DMS 273 treated with DMSO at 0.1 percent for 48 hours (cell line): Measurements from ENCODE around the gene SLC27A6.
"Not testable (repeated sequence)": the region's sequence is repeated elsewhere in the genome, so short reads cannot be mapped to it uniquely, and the experiment has no call there.

Experiments used
- DNase-seq: peaks from one replicate; lab custom pipeline; 2025; lab: John Stamatoyannopoulos, UW

The SLC27A6 gene, protein sequence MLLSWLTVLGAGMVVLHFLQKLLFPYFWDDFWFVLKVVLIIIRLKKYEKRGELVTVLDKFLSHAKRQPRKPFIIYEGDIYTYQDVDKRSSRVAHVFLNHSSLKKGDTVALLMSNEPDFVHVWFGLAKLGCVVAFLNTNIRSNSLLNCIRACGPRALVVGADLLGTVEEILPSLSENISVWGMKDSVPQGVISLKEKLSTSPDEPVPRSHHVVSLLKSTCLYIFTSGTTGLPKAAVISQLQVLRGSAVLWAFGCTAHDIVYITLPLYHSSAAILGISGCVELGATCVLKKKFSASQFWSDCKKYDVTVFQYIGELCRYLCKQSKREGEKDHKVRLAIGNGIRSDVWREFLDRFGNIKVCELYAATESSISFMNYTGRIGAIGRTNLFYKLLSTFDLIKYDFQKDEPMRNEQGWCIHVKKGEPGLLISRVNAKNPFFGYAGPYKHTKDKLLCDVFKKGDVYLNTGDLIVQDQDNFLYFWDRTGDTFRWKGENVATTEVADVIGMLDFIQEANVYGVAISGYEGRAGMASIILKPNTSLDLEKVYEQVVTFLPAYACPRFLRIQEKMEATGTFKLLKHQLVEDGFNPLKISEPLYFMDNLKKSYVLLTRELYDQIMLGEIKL

DNA sequence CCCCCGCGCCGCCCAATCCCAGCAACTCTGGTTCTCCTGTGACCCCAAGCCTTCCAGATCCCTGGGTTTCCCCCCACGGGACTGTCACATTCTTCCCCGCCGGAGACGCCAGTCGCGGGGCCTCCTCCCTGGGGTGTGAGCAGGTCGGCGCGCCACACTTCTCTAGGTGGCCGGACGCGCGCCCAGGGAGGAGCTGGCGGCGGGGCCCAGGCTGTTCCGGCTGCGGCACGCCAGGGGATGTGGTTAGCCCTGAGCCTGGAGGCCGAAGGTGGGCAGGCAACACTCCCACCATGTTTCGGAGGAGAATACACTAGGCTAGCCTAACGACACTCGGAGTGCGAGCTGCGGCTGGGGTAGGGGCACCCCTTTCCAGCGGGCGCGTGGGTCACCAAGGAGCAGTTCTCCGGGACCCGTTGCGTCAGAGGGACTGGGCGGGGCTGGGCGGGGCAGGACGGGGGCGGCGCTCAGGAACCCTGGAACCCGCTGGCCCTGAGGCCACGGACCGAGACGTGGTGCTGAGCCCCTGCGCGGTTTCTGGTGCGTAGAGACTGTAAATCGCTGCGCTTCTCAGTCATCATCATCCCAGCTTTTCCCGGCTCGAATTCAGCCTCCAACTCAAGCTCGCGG, at the start of gene SLC27A6:
SLC27A6 (plus strand) TSS at position 478 of the 627 bp plus-strand sequence. CDS start 650 bp downstream, outside the sequence.
- DNase-seq = no peak

DNA sequence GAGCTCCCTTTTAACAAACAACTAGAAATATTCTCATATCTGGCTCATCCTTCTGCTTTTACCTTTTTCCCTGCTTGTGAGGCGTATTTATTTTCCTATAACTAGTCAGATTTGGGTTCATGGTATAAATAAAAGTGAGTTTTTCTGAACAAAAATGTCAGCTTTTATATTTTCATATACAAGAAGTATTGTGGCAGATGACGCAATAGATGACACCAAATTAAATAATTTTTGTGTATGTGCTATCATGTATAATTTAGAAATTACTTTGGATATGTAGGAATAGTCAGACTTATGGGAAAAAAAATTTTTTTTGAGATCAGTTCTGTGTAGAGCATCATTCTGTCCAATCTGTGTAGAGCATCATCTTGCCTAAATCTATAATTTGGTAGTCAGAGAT, 45.7 kb upstream of the SLC27A6 start:
- DNase-seq = no peak

DNA sequence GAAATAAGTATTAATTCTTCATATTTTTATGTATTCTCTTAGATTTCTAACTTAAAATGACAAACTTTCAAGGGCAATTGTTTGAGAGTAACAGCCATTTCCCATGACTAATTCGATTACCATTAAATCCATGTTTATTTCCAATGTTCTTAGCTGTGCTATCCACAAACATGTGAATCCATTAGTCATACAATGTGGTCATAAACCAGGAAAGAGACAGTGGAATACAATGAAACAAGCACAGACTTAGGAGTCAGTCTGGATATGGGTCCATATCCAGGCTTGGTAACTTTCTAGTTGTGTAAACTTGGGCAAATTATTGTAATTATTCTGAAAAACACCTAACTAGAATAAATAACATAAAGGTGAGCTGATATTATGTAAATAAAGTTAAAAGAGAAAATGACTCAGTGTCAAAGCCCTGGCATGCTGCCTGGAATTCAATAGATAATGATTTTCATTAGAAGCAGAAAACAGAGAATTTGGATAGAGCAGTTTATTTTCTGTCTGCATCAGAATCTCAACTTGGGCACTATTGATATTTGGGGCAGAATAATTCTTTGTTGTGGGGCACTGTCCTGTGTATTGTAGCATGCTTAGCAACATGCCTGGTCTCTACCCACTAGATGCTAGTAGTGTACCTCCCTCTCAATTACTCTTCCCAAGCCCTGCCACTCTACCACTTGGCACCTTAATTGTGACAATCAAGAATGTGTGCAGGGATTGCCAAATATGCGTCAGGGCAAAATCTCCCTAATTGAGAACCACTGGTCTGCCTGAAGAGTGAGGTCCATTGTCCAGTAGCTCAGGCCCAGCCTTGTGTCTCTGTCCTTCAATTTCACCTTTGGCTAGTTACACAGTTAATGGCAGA, 44.7 kb upstream of the SLC27A6 start:
- DNase-seq = no peak

DNA sequence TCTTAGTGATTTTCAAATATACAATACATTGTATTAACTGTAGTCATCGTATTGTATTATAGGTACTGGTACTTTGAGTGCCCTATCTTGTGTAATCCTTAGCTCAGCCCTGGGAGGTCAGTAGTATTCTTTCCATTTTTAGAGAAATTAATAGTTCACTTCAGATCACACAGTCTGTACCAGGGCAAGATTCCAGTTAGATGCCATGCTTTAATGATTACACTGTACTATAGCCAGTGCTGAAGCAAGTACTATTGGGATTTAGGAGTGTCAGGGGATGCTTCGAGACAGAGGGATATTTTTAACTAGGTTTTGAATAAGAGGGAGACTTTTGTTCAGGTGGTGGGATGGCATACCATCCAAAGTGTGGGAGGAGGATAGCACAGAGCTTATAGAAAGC, 41.0 kb upstream of the SLC27A6 start:
- DNase-seq = no peak

DNA sequence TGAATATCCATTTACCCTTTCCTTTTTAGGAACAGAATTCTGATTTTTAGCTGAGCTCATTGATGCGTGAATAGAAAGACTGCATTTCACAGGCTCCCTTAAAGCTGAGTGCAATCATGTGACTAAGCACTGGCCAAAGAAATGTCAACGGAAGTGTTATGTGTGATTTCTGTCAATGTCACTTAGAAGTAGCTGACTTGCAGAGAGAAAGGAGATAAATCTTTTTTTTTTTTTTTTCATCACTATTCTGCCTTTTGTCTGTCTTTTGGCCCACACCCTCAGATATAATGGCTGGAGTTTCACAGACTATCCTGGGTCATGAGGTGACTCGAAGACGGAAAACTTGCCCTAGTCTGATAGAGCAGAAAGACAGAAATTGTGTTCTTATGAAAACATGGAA, 39.3 kb upstream of the SLC27A6 start:
- DNase-seq = no peak

DNA sequence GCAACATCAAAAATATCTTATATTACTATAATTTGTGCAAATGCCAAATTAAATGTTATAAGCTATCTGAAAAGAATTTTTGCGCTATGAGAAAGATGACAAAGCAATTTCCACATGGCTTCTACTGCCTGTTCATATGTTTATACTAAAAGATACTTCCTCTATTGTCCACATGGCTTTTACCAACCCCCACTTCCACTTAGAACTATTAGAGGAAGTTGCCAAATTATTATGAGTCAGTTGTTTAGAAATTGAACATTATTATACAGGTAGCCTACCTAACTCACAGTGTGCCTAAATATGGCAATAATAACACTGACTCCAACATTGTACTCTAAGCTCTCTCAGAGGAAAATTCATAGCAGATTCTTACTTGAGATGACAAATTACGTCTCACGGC, 37.6 kb upstream of the SLC27A6 start:
- no peak for DNase-seq

DNA sequence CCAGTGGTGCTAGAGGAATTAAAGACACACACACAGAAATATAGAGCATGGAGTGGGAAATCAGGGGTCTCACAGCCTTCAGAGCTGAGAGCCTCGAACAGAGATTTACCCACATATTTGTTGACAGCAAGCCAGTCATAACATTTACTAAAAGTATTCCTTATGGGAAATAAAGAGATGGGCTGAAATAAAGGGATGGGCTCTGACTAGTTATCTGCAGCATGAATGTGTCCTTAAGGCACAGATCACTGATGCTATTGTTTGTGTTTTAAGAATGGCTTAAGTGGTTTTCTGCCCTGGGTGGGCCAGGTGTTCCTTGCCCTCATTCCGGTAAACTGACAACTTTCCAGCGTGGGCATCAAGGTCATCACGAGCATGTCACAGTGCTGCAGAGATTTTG, 33.1 kb upstream of the SLC27A6 start:
- DNase-seq = not testable (repeated sequence)

DNA sequence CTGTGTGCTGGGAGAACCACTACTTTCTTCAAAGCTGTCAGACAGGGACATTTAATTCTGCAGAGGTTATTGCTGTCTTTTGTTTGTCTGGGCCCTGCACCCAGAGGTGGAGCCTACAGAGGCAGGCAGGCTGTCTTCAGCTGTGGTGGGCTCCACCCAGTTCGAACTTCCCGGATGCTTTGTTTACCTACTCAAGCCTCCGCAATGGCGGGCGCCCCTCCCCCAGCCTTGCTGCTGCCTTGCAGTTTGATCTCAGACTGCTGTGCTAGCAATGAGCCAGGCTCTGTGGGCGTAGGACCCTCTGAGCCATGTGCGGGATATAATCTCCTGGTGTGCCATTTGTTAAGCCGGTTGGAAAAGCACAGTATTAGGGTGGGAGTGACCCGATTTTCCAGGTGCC, 22.2 kb upstream of the SLC27A6 start:
- not testable (repeated sequence) for DNase-seq

DNA sequence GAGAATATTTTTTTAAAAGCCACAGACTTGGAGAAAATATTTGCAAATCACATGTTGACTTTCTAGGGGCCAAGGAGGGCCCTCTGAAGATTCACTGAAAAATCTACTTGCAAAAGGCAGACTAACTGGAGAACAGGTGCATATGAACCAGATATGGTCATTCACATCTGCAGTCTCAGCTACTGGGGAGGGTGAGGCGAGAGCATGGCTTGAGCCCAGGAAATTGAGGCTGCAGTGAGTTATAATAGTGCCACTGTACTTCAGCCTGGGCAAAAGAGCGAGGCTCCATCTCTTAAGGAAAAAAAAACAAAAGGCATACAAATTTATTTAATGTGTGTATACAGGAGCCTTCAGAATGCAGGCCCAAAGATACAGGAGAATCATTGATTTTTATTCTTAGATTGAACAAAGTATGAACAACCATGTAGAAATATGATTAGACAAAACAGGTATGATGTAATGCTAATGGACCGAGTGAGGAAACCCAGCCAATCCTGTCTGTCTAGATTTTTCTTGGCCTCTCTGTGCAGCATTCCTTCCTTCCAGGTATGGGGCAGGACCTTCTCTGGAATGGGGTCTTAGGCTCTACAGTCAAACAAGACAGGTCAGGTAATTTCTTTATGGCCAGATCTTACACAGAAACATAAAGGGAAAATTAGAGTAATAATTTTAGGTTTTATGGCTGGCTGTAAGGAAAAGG, 15.3 kb upstream of the SLC27A6 start:
- no peak for DNase-seq

DNA sequence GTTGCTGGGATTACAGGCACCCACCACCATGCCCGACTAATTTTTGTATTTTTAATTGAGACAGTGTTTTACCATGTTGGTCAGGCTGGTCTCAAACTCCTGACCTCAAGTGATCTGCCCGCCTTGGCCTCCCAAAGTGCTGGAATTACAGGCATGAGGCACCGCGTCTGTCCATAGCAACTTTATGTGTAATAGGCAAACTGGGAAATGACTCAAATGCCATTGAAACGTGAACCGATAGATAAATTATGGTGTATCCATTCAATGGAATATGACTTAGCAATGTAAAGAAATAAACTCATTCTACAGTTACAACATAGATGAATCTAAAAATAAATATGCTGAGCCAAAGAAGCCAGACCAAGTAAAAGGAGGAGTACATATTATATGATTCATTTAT, 14.0 kb upstream of the SLC27A6 start:
- DNase-seq = not testable (repeated sequence)

DNA sequence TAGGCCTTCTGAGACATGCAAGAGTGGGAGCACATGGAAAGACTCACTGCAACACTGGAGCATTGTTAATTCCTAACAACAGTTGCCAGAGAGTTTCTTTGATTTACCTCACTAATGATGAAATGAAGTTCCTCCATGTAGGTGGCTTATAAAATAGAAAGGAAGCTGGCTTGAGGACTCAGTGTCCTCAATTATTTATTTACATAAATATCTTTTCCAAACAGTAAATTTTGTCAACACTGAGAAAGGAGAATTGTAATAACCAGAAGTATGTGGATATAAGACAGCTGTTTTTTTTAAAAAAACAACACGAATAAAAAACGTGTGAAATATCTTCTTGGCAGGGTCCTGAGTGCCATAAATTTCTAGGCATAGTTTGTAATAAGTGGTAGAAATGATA, 9.1 kb upstream of the SLC27A6 start:
- no peak for DNase-seq

DNA sequence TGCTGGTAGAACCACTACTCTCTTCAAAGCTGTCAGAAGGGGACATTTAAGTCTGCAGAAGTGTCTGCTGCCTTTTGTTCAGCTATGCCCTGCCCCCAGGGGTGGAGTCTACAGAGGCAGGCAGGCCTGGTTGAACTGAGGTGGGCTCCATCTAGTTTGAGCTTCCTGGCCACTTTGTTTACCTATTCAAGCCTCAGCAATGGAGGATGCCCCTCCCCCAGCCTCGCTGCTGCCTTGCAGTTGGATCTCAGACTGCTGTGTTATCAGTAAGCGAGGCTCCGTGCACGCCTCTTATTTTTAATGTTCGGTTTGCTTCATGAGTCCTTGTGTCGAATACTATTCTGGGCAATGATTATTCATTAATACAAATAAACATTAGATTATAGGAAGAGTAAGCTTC, 3.1 kb upstream of the SLC27A6 start:
- no peak for DNase-seq

DNA sequence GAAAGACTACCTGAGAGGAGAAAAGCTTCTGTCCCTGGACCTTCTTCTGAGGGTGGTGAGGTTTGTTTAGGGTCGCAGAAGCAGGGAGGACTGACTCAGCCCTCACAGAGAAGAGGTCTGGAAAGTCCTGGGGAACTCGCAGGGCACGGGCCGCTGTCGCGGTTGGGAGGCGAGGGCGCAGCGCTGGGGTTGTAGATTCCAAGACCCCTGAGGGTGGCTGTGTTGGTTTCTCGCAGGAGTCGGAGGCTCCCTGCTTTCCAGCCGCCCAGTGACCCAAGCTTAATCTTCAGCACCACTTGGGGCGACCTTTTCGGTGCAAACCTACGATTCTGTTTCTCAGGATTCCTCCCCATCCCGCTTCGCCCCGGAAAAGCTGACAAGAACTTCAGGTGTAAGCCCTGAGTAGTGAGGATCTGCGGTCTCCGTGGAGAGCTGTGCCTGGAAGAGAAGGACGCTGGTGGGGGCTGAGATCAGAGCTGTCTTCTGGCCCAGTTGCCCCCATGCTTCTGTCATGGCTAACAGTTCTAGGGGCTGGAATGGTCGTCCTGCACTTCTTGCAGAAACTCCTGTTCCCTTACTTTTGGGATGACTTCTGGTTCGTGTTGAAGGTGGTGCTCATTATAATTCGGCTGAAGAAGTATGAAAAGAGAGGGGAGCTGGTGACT, 482 bp downstream of the SLC27A6 start:
- DNase-seq = no peak

DNA sequence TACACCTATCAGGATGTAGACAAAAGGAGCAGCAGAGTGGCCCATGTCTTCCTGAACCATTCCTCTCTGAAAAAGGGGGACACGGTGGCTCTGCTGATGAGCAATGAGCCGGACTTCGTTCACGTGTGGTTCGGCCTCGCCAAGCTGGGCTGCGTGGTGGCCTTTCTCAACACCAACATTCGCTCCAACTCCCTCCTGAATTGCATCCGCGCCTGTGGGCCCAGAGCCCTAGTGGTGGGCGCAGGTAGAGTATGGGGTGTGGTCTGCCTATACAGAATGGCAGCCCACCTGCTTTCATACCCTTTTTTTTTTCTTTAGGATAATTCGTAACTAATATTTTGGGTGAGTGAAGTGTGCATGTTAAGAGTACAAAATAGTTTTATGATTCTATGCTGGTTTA, 1.1 kb downstream of the SLC27A6 start:
- DNase-seq = no peak

DNA sequence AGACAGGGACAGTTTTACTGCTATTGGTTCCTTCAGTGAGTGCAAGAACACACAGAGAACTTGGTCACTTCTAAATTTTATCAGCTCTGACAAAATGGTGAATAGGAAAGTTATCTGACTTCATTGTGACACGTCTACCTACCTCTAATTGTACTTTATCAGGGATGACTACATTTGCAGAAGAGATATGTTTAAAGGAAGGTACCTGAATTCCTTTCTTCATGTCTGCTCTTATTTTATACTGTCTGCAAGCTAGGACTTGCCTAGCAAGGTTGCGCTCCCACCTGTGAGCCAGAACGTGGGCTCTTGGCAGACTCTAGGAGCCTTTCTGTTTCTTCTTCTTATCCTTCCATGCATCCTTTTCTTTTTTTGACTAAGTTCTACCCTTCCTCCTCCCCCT, 1.6 kb downstream of the SLC27A6 start:
- DNase-seq = no peak

DNA sequence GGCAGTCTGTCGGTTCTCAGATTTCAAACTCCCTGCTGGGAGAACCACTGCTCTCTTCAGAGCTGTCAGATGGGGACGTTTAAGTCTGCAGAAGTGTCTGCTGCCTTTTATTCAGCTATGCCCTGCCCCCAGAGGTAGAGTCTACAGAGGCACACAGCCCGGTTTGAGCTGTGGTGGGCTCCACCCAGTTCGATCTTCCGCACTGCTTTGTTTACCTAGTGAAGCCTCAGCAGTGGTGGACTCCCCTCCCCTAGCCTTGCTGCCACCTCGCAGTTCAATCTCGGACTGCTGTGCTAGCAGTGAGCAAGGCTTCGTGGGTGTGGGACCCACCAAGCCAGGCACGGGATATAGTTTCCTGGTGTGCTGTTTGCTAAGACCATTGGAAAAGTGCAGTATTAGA, 8.0 kb downstream of the SLC27A6 start:
- no peak for DNase-seq

DNA sequence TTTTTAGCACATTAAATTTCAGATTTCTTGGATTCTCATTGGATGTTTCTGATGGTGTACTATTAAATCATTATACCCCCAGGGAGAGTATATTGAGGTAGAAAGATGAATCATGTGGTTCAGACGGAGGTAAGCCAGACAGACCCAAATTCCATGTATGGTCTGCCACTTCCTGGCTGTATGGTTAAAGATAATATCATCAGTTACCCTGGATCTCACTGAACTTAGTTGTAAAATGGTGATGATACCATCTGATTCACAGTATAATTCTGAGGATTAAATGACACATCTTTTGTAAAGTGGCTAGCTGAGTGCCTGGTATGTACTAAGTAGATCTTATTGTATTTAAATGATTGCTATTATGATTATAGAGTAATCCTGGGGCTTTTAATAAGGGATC, 9.3 kb downstream of the SLC27A6 start:
- DNase-seq = no peak

DNA sequence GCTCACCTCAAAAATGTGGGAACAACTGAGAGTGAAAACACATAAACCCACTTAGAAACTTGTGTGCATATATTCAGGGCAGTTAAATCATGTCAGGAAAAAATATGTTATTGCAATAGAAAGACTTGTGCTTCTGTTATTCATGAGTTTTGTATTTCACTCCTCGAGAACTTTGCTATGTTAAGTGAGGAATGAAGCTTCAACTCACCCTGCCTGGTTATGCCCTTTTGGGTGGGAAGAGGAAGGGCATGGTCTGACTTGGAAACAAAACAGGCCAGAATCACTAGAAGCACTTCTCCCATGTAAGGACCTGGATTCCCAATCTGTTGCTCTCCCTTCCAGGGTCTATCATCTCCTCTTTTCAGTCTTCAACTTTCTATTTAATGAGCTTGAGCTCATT, 14.5 kb downstream of the SLC27A6 start:
- DNase-seq = no peak

DNA sequence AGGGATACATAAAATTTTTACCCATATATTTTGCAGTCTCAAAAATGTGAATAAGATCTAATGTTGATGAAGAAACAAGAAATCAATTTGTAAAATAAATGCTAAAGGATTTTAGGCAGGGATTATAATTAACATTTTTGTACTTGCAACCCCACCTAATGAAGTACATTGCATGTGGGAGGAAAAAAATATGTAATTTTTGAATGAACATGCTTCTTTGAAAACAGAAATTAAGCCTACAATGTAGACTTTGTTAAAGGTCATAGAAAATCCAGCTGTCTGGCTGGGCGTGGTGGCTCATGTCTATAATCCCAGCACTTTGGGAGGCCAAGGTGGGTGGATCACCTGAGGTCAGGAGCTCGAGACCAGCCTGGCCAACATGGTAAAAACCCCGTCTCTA, 15.6 kb downstream of the SLC27A6 start:
- DNase-seq = no peak

DNA sequence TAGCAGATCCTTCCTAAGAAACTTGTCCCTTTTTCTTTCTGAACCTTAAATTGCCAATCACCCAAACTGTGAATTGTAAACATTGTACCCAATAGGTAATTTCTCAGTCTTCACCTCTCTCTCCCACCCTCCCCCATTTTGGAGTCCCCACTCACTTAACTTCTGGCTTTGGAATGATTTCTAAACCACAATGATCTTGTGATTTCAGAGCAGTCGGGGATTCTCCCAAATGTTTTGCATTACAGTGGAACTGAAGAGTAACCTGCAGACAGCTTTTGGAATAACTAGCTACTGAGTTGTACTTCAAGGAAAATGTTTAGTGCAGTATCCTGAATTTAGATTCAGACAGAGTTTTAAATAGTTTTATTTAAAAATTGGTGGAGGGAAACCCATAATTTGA, 19.2 kb downstream of the SLC27A6 start:
- DNase-seq = no peak

DNA sequence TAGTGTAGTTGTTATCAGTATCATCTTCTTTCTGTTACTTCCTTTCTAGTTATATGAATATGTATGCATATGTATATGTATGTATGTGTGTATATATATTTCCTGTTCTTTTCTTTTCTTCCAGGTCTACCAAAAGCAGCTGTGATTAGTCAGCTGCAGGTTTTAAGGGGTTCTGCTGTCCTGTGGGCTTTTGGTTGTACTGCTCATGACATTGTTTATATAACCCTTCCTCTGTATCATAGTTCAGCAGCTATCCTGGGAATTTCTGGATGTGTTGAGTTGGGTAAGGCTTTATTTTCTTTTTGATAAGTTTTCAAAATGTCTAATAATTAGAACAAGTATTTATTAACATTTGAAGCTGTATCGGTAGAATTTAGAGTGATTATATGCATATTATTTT, 23.2 kb downstream of the SLC27A6 start:
- no peak for DNase-seq
